GM12891 (cell line): Measurements from ENCODE around the gene CCDC18.
"Not testable (repeated sequence)": the region's sequence is repeated elsewhere in the genome, so short reads cannot be mapped to it uniquely, and the experiment has no call there.

Source experiments
- DNase-seq: peaks from one replicate; pipeline ENCODE4 v3.0.0; 2011; ENCODE audit warnings: low spot score; ENCODE audit not compliant: insufficient read length
- FAIRE-seq: peaks from 2 replicates; lab custom pipeline; 2011; peaks lifted over from hg19 to GRCh38; lab: Jason Lieb, UNC
- PAX5 ChIP-seq: IDR thresholded peaks from 2 replicates; pipeline ENCODE4 v1.6.1; 2011; ENCODE audit warnings: low read length, moderate library complexity, mild to moderate bottlenecking; ENCODE audit not compliant: insufficient read depth, severe bottlenecking
- POLR2A ChIP-seq: IDR thresholded peaks from 2 replicates; pipeline ENCODE4 v1.6.1; 2011; ENCODE audit warnings: low read depth, low read length, control low read depth
- POLR2AphosphoS5 ChIP-seq: IDR thresholded peaks from 2 replicates; pipeline ENCODE4 v1.6.1; 2011; ENCODE audit warnings: low read depth, low read length, control low read depth
- POU2F2 ChIP-seq: IDR thresholded peaks from 2 replicates; pipeline ENCODE4 v1.6.1; 2011; ENCODE audit warnings: low read depth, mild to moderate bottlenecking, control low read depth, low read length, moderate library complexity
- SPI1 ChIP-seq: IDR thresholded peaks from 2 replicates; pipeline ENCODE4 v1.6.1; 2011; ENCODE audit warnings: low read depth, low read length, control low read depth
- TAF1 ChIP-seq: IDR thresholded peaks from 2 replicates; pipeline ENCODE4 v1.6.1; 2011; ENCODE audit warnings: low read depth, low read length, control low read depth

CCDC18 gene

GRCh38 chr1:93223023-93223675 lies 42.6 kb downstream of the CCDC18 start:
- FAIRE-seq = no peak
- no peak for TF ChIP-seq PAX5
- no peak for TF ChIP-seq POLR2A
- TF ChIP-seq POU2F2 = no peak
- TF ChIP-seq POLR2AphosphoS5 = no peak
- no peak for TF ChIP-seq TAF1
- TF ChIP-seq SPI1 = no peak
- DNase-seq = no peak

GRCh38 chr1:93235261-93235660 lies 54.7 kb downstream of the CCDC18 start:
- TF ChIP-seq PAX5 = no peak
- FAIRE-seq = no peak
- no peak for DNase-seq

GRCh38 chr1:93237021-93237420 lies 56.5 kb downstream of the CCDC18 start:
- no peak for FAIRE-seq

GRCh38 chr1:93238425-93238824 lies 57.9 kb downstream of the CCDC18 start:
- DNase-seq = no peak
- no peak for FAIRE-seq
- TF ChIP-seq POLR2A = no peak
- TF ChIP-seq POLR2AphosphoS5 = no peak
- no peak for TF ChIP-seq TAF1
- TF ChIP-seq POU2F2 = no peak
- TF ChIP-seq SPI1 = no peak
- no peak for TF ChIP-seq PAX5

More at GRCh38 chr1:93237021-93237420, 56.5 kb downstream of the CCDC18 start:
- no peak for DNase-seq
- TF ChIP-seq POLR2A (no peak), SPI1 (no peak), POLR2AphosphoS5 (no peak), PAX5 (no peak), TAF1 (no peak)

GRCh38 chr1:93239863-93240262 lies 59.3 kb downstream of the CCDC18 start:
- no peak for FAIRE-seq

GRCh38 chr1:93243233-93243632 lies 62.7 kb downstream of the CCDC18 start:
- not testable (repeated sequence) for FAIRE-seq, DNase-seq

More at GRCh38 chr1:93239863-93240262, 59.3 kb downstream of the CCDC18 start:
- DNase-seq = no peak
- no peak for TF ChIP-seq TAF1
- no peak for TF ChIP-seq POU2F2
- TF ChIP-seq POLR2A = no peak
- TF ChIP-seq PAX5 = no peak
- TF ChIP-seq POLR2AphosphoS5 = no peak
- TF ChIP-seq SPI1 = no peak

GRCh38 chr1:93244298-93245069 lies 64.0 kb downstream of the CCDC18 start:
- TF ChIP-seq POLR2A = no peak
- TF ChIP-seq POLR2AphosphoS5 = no peak
- no peak for TF ChIP-seq TAF1
- TF ChIP-seq POU2F2 = no peak
- no peak for TF ChIP-seq PAX5
- TF ChIP-seq SPI1 = no peak
- no peak for FAIRE-seq
- no peak for DNase-seq

- DNase-seq (no peak), FAIRE-seq (no peak)
- TF ChIP-seq POLR2A (no peak), POU2F2 (no peak), SPI1 (no peak), PAX5 (no peak), POLR2AphosphoS5 (no peak), TAF1 (no peak)
These were observed 71.4 kb downstream of the CCDC18 start for GRCh38 chr1:93251966-93252365.

GRCh38 chr1:93252598-93252997 lies 72.1 kb downstream of the CCDC18 start:
- no peak for TF ChIP-seq PAX5
- no peak for FAIRE-seq

GRCh38 chr1:93253516-93253915 lies 73.0 kb downstream of the CCDC18 start:
- DNase-seq (no peak), FAIRE-seq (no peak)
- TF ChIP-seq SPI1 = no peak
- no peak for TF ChIP-seq POLR2AphosphoS5
- no peak for TF ChIP-seq PAX5
- TF ChIP-seq POU2F2 = no peak
- no peak for TF ChIP-seq TAF1
- no peak for TF ChIP-seq POLR2A

More at GRCh38 chr1:93252598-93252997, 72.1 kb downstream of the CCDC18 start:
- no peak for DNase-seq
